CD14-positive monocyte (primary cell): ENCODE measurements around the gene SPATA9. TPM values are rescaled to one million over a fixed set of nuclear protein-coding genes. Genes with fewer than 3 reads are reported as not detected.

Source experiments
- DNase-seq, 3 donors: peaks; one replicate each; pipeline ENCODE4 v3.0.0-alpha.2; 2011 to 2022
- H2AFZ ChIP-seq: 2 replicates; pipeline ENCODE4 v1.6.0; 2012; ENCODE audit warnings: mild to moderate bottlenecking, low read depth, low read length, inconsistent platforms; ENCODE audit not compliant: insufficient read depth, poor library complexity, severe bottlenecking
- H3K27ac ChIP-seq, 2 donors: 1 replicate in 1 of 2; 2 replicates in 1 of 2; pipeline ENCODE4 v1.5.1; 2012 to 2013; ENCODE audit warnings: low read length in 2 of 2, control low read depth in 1 of 2, inconsistent platforms in 1 of 2, low read depth in 1 of 2, mild to moderate bottlenecking in 1 of 2
- H3K27me3 ChIP-seq, 2 donors: one replicate each; pipeline versions ENCODE4 v1.6.0 to v1.6.1; 2011 to 2013; ENCODE audit warnings: low read length in 2 of 2; ENCODE audit not compliant: control insufficient read depth in 2 of 2, insufficient read depth in 2 of 2
- H3K36me3 ChIP-seq, 2 donors: replicated peaks in 1 of 2; 1 replicate in 1 of 2; 2 replicates in 1 of 2; pipeline versions ENCODE4 v1.5.1 to v1.6.1; 2012 to 2013; ENCODE audit warnings: low read length in 2 of 2, control low read depth in 1 of 2, inconsistent platforms in 1 of 2, mild to moderate bottlenecking in 1 of 2; ENCODE audit not compliant: insufficient read depth in 2 of 2, control insufficient read depth in 1 of 2
- H3K4me1 ChIP-seq, 2 donors: 1 replicate in 1 of 2; 2 replicates in 1 of 2; pipeline versions ENCODE4 v1.5.1 to v1.6.1; 2012 to 2013; ENCODE audit warnings: low read length in 2 of 2, control low read depth in 1 of 2, inconsistent platforms in 1 of 2, mild to moderate bottlenecking in 1 of 2, moderate library complexity in 1 of 2; ENCODE audit not compliant: insufficient read depth in 2 of 2, control insufficient read depth in 1 of 2
- H3K4me2 ChIP-seq: replicated peaks from 2 replicates; pipeline ENCODE3; 2012; ENCODE audit warnings: low read length, moderate library complexity, mild to moderate bottlenecking; ENCODE audit not compliant: poor library complexity, severe bottlenecking; ENCODE audit errors: extremely low read depth
- H3K4me3 ChIP-seq, 3 experiments: fragments of 200-600 bp in 1 of 3; sonication (generic) in 1 of 3; replicated peaks in 1 of 3; 1 replicate in 2 of 3; 2 replicates in 1 of 3; pipeline ENCODE4 v1.5.1; 2011 to 2013; ENCODE audit warnings: low read length in 3 of 3, mild to moderate bottlenecking in 3 of 3, control low read depth in 2 of 3, low read depth in 2 of 3, inconsistent platforms in 1 of 3, moderate library complexity in 1 of 3
- H3K79me2 ChIP-seq: 2 replicates; pipeline ENCODE4 v1.6.0; 2012; ENCODE audit warnings: mild to moderate bottlenecking, control low read depth, inconsistent platforms, low read length, moderate library complexity; ENCODE audit not compliant: insufficient read depth
- H3K9ac ChIP-seq: 2 replicates; pipeline ENCODE4 v1.6.0; 2017; ENCODE audit warnings: low read length, mild to moderate bottlenecking; ENCODE audit not compliant: insufficient read depth, poor library complexity, severe bottlenecking
- H3K9me3 ChIP-seq, 2 donors: replicated peaks in 1 of 2; 1 replicate in 1 of 2; 2 replicates in 1 of 2; pipeline versions ENCODE4 v1.5.1 to v1.6.1; 2012 to 2013; ENCODE audit warnings: low read length in 2 of 2, control low read depth in 1 of 2; ENCODE audit not compliant: control insufficient read depth in 1 of 2, insufficient read depth in 1 of 2
- H4K20me1 ChIP-seq: 2 replicates; pipeline ENCODE4 v1.6.0; 2012; ENCODE audit warnings: mild to moderate bottlenecking, low read length, control low read depth, moderate library complexity; ENCODE audit not compliant: insufficient read depth
- H3K27ac Mint-ChIP-seq, 7 donors: one replicate each; pipeline ENCODE4 v1.8.0; 2020; ENCODE audit warnings: mild to moderate bottlenecking in 7 of 7, mixed read lengths in 7 of 7, moderate library complexity in 6 of 7, inconsistent platforms in 2 of 7
- H3K27me3 Mint-ChIP-seq, 3 donors: one replicate each; pipeline ENCODE4 v1.8.0; 2021 to 2022; ENCODE audit warnings: low read depth in 3 of 3, mild to moderate bottlenecking in 3 of 3, mixed read lengths in 3 of 3, moderate library complexity in 3 of 3, inconsistent platforms in 1 of 3
- H3K36me3 Mint-ChIP-seq, 2 donors: one replicate each; pipeline ENCODE4 v1.8.0; 2020; ENCODE audit warnings: mixed read lengths in 2 of 2, inconsistent platforms in 1 of 2, mild to moderate bottlenecking in 1 of 2
- H3K4me1 Mint-ChIP-seq: one replicate; pipeline ENCODE4 v1.8.0; 2020; ENCODE audit warnings: mild to moderate bottlenecking, mixed read lengths
- H3K4me3 Mint-ChIP-seq, 2 donors: one replicate each; pipeline ENCODE4 v1.8.0; 2020; ENCODE audit warnings: mild to moderate bottlenecking in 2 of 2, mixed read lengths in 2 of 2, moderate library complexity in 1 of 2
- H3K9me3 Mint-ChIP-seq, 7 donors: one replicate each; pipeline ENCODE4 v1.8.0; 2020 to 2022; ENCODE audit warnings: mixed read lengths in 7 of 7, mild to moderate bottlenecking in 6 of 7, moderate library complexity in 6 of 7, inconsistent platforms in 2 of 7
- CTCF ChIP-seq: fragments of 200-600 bp; IDR thresholded peaks from one replicate; pipeline ENCODE4 v1.8.0; 2022; ENCODE audit warnings: antibody characterized with exemption, mild to moderate bottlenecking
- WGBS: methylation state at CpG from one replicate; pipeline ENCODE4 v1.1.5; 2013; ENCODE audit warnings: missing lambda C conversion rate; ENCODE audit not compliant: insufficient coverage; 5-methylcytosine and 5-hydroxymethylcytosine counted together
- intact Hi-C, 2 donors: fragments of 100-400 bp; cut with micrococcal nuclease; formaldehyde crosslinking; loops; one replicate each; pipeline versions ENCODE4 v1.15.0 to v1.15.1; 2023
- polyA plus RNA-seq, 3 donors: library from polyadenylated mRNA; depleted of rRNA in 1 of 3; unstranded in 2 of 3; stranded (reverse) in 1 of 3; fragments of 300-500 nt in 2 of 3; fragments of >200 nt in 1 of 3; fragmentation: Illumina TruSeq in 2 of 3; gene quantifications; 1 replicate in 2 of 3; 2 replicates in 1 of 3; pipeline ENCODE4 v1.2.3, GENCODE V29; 2012 to 2021

Gene SPATA9
- polyA plus RNA-seq, 3 donors: not detected

GRCh38 chr5:95613514-95613913 is 69.3 kb downstream of the SPATA9 start:
- DNase-seq: no peak
- H3K27ac Mint-ChIP-seq: no peak overlapping the region
- no peak overlapping the region for H3K9ac ChIP-seq
- no peak overlapping the region for H3K4me3 ChIP-seq
- no peaks in the 10 kb centered on the region for H3K79me2 ChIP-seq
- no peak overlapping the region for H2AFZ ChIP-seq
- H3K27me3 Mint-ChIP-seq: peaks cover 2 to 4% (median 3%) of the 10 kb centered on the region in 3 donors
- no peak overlapping the region for H3K4me2 ChIP-seq
- no peaks in the 10 kb centered on the region for H4K20me1 ChIP-seq
- H3K27me3 ChIP-seq: peaks cover 0 to under 1% of the 10 kb centered on the region in 2 donors
- no CpG with 5 or more reads among the region's 1 CpG for WGBS
- H3K4me1 ChIP-seq: no peaks in the 10 kb centered on the region
- intact Hi-C loops: no loop called here
- TF ChIP-seq CTCF: no peak
- H3K4me3 Mint-ChIP-seq: no peak overlapping the region
- H3K9me3 ChIP-seq: peaks cover 0 to 6% of the 10 kb centered on the region in 2 donors
- peaks cover 2 to 12% (median 8%) of the 10 kb centered on the region in 7 donors for H3K9me3 Mint-ChIP-seq
- H3K4me1 Mint-ChIP-seq: peaks cover 3% of the 10 kb centered on the region
- H3K27ac ChIP-seq: no peak overlapping the region
- no peaks in the 10 kb centered on the region for H3K36me3 ChIP-seq
- H3K36me3 Mint-ChIP-seq: no peaks in the 10 kb centered on the region

- H3K27me3 ChIP-seq: no peaks in the 10 kb centered on the region
- H3K9me3 Mint-ChIP-seq: peaks cover 2 to 12% (median 8%) of the 10 kb centered on the region in 7 donors
Measured at GRCh38 chr5:95611396-95611795, 71.4 kb downstream of the SPATA9 start.

More at GRCh38 chr5:95611396-95611795, 71.4 kb downstream of the SPATA9 start:
- intact Hi-C loops: no loop called here
- peaks cover 3% of the 10 kb centered on the region for H3K4me1 Mint-ChIP-seq
- no peak overlapping the region for H3K4me3 ChIP-seq
- peaks cover 0 to 4% (median 0%) of the 10 kb centered on the region in 3 donors for H3K27me3 Mint-ChIP-seq
- no peak overlapping the region for H3K27ac Mint-ChIP-seq
- no peaks in the 10 kb centered on the region for H3K36me3 ChIP-seq
- H3K4me1 ChIP-seq: no peaks in the 10 kb centered on the region
- no peak overlapping the region for H3K4me2 ChIP-seq
- no peak overlapping the region for H2AFZ ChIP-seq
- H3K36me3 Mint-ChIP-seq: no peaks in the 10 kb centered on the region
- H4K20me1 ChIP-seq: no peaks in the 10 kb centered on the region
- no peak overlapping the region for H3K9ac ChIP-seq
- WGBS: 100% methylated on average over 1 of the region's 3 CpGs
- H3K9me3 ChIP-seq: peaks cover 0 to 6% of the 10 kb centered on the region in 2 donors
- H3K4me3 Mint-ChIP-seq: no peak overlapping the region
- no peaks in the 10 kb centered on the region for H3K79me2 ChIP-seq
- no peak for TF ChIP-seq CTCF
- H3K27ac ChIP-seq: no peak overlapping the region
- no peak for DNase-seq
